K562 (cell line): ENCODE data around the gene ABCB9. TPM values are rescaled to one million over a fixed set of nuclear protein-coding genes. Genes with fewer than 3 reads are reported as not detected.

Experiments used
- BCLAF1 ChIP-seq, 2 experiments: fragments of 450-650 bp in 1 of 2; IDR thresholded peaks; 2 replicates each; pipeline ENCODE4 v1.6.1; 2011 to 2017; ENCODE audit warnings: low read depth in 2 of 2, antibody characterized with exemption in 1 of 2, borderline replicate concordance in 1 of 2, low read length in 1 of 2, mild to moderate bottlenecking in 1 of 2, mixed read lengths in 1 of 2; ENCODE audit not compliant: control insufficient read depth in 1 of 2
- CREB3L1 ChIP-seq: fragments of 450-650 bp; IDR thresholded peaks from 2 replicates; pipeline ENCODE4 v1.6.1; 2014; ENCODE audit warnings: low read depth, mild to moderate bottlenecking, moderate library complexity, borderline replicate concordance
- E2F3 ChIP-seq: fragments of 250-450 bp; sonication (Bioruptor Pico); IDR thresholded peaks from 2 replicates; pipeline ENCODE4 v1.4.0; 2020; ENCODE audit warnings: mild to moderate bottlenecking
- KAT7 ChIP-seq: sonication (generic); formaldehyde crosslinking; IDR thresholded peaks from 2 replicates; pipeline ENCODE4 v1.8.0; 2022; ENCODE audit warnings: missing genetic modification reagents, mild to moderate bottlenecking, borderline replicate concordance
- PCBP2 ChIP-seq: fragments of 200-400 bp; formaldehyde crosslinking; IDR thresholded peaks from 2 replicates; pipeline ENCODE4 v1.6.1; 2018; ENCODE audit warnings: low read length, low read depth, mild to moderate bottlenecking, moderate library complexity; ENCODE audit not compliant: poor library complexity, severe bottlenecking
- PRDM10 ChIP-seq: fragments of 450-650 bp; IDR thresholded peaks from 2 replicates; pipeline ENCODE4 v1.6.1; 2018; ENCODE audit not compliant: partially characterized antibody
- SIX5 ChIP-seq, 2 experiments: IDR thresholded peaks; 2 replicates each; pipeline ENCODE4 v1.6.1; 2011; ENCODE audit warnings: low read length in 2 of 2, borderline replicate concordance in 1 of 2, low read depth in 1 of 2, mild to moderate bottlenecking in 1 of 2, moderate library complexity in 1 of 2; ENCODE audit not compliant: insufficient read depth in 1 of 2
- SNRNP70 ChIP-seq: fragments of 200-400 bp; formaldehyde crosslinking; optimal IDR thresholded peaks from 2 replicates; pipeline ENCODE3; 2017; ENCODE audit warnings: low read depth, low read length
- XRCC3 ChIP-seq: fragments of 450-650 bp; IDR thresholded peaks from 2 replicates; pipeline ENCODE4 v1.6.1; 2017; ENCODE audit warnings: mild to moderate bottlenecking, moderate library complexity
- ZNF140 ChIP-seq: fragments of 250-450 bp; sonication (Bioruptor Pico); IDR thresholded peaks from 2 replicates; pipeline ENCODE4 v1.8.0; 2021; ENCODE audit warnings: moderate library complexity, mild to moderate bottlenecking, inconsistent platforms
- ZNF232 ChIP-seq: sonication (generic); formaldehyde crosslinking; IDR thresholded peaks from 2 replicates; pipeline ENCODE4 v1.8.0; 2022; ENCODE audit warnings: mild to moderate bottlenecking, missing genetic modification reagents
- polyA plus RNA-seq, 8 experiments: library from polyadenylated mRNA; depleted of rRNA in 4 of 8; stranded (reverse) in 5 of 8; unstranded in 3 of 8; fragments of >200 nt; fragmentation: Nextera tagmentation in 2 of 8; fragmentation: Illumina TruSeq in 1 of 8; extraction: Ambion mirVana in 2 of 8; extraction: Trizol in 1 of 8; gene quantifications; 2 replicates each; pipeline versions ENCODE4 v1.2.1 to v1.2.3, GENCODE V29; 2011 to 2014; ENCODE audit warnings: inconsistent platforms in 1 of 8, missing spikeins in 1 of 8
- total RNA-seq, 7 experiments: library from RNA; depleted of rRNA in 6 of 7; stranded (reverse); fragments of >200 nt in 6 of 7; fragmentation: Illumina TruSeq in 2 of 7; extraction: Trizol in 2 of 7; gene quantifications; 2 replicates each; pipeline versions ENCODE4 v1.2.1 to v1.2.3, GENCODE V29; 2011 to 2021; ENCODE audit warnings: low replicate concordance in 1 of 7
- TF ChIP-seq, protein P1 (sequence below): sonication (generic); formaldehyde crosslinking; IDR thresholded peaks from 2 replicates; pipeline ENCODE4 v1.8.1; 2022; ENCODE audit warnings: missing genetic modification reagents
- TF ChIP-seq, protein P2 (sequence below): sonication (generic); formaldehyde crosslinking; IDR thresholded peaks from 2 replicates; pipeline ENCODE4 v1.8.1; 2023; ENCODE audit warnings: mild to moderate bottlenecking, missing genetic modification reagents

Gene ABCB9
- total and polyA plus RNA-seq, 9 of the 15 experiments (the other 6 are each of a cell fraction or from before 2014, with no cell fraction given) = 0.20 to 12.6 (median 6.2) TPM

GRCh38 chr12:122980183-122981035, 14.1 kb upstream of the ABCB9 start, which contains the start of gene ARL6IP4 (continued):
- TF ChIP-seq, protein P1, sequence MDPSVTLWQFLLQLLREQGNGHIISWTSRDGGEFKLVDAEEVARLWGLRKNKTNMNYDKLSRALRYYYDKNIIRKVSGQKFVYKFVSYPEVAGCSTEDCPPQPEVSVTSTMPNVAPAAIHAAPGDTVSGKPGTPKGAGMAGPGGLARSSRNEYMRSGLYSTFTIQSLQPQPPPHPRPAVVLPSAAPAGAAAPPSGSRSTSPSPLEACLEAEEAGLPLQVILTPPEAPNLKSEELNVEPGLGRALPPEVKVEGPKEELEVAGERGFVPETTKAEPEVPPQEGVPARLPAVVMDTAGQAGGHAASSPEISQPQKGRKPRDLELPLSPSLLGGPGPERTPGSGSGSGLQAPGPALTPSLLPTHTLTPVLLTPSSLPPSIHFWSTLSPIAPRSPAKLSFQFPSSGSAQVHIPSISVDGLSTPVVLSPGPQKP = no peak
- TF ChIP-seq BCLAF1 (IDR thresholded peaks at IDR 0.05; ENCODE audit: borderline replicate concordance in 1 of 2, control insufficient read depth in 1 of 2, low read depth in 2 of 2, low read length in 1 of 2) (no peak), E2F3 (CRISPR knock-in tag) (peak; percentile 93), CREB3L1 (peak; percentile 83; the same call in 1 of the 2 replicates), PCBP2 (no peak), PRDM10 (peak; percentile 84), SNRNP70 (no peak), SIX5 (IDR thresholded peaks at IDR 0.05; ENCODE audit: borderline replicate concordance in 1 of 2, insufficient read depth in 1 of 2, low read depth in 1 of 2, low read length in 2 of 2) (no peak), ZNF140 (CRISPR knock-in tag) (no peak), KAT7 (CRISPR knock-in tag) (no peak), XRCC3 (no peak; the same call in 1 of the 2 replicates), ZNF232 (CRISPR knock-in tag) (no peak)
- TF ChIP-seq, protein P2, sequence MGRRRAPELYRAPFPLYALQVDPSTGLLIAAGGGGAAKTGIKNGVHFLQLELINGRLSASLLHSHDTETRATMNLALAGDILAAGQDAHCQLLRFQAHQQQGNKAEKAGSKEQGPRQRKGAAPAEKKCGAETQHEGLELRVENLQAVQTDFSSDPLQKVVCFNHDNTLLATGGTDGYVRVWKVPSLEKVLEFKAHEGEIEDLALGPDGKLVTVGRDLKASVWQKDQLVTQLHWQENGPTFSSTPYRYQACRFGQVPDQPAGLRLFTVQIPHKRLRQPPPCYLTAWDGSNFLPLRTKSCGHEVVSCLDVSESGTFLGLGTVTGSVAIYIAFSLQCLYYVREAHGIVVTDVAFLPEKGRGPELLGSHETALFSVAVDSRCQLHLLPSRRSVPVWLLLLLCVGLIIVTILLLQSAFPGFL (CRISPR knock-in tag) = peak; percentile 79; the same call in 1 of the 2 replicates
